Omental fat pad (tissue), 4 donors: ENCODE measurements around the gene SULT2A1. TPM values are rescaled to one million over a fixed set of nuclear protein-coding genes. Genes with fewer than 3 reads are reported as not detected.
"Not testable (repeated sequence)": the region's sequence is repeated elsewhere in the genome, so short reads cannot be mapped to it uniquely, and the experiment has no call there.

Experiments used
- ATAC-seq: fragments of 150-250 bp; one replicate; pipeline ENCODE4 v1.9.1; 2016; ENCODE audit warnings: mild to moderate bottlenecking, moderate library complexity; ENCODE audit not compliant: low FRiP score
- DNase-seq: peaks from one replicate; pipeline ENCODE4 v3.0.0-alpha.2; 2019; ENCODE audit warnings: low spot score
- total RNA-seq, 4 donors: library from RNA; depleted of rRNA; stranded (reverse); fragments of >200 nt; gene quantifications; one replicate each; pipeline ENCODE4 v1.1.0, GENCODE V29; 2016
- TF ChIP-seq, protein P1 (sequence below), 3 donors: fragments of 450-650 bp; IDR thresholded peaks; one replicate each; pipeline ENCODE4 v1.5.1; 2016 to 2017; ENCODE audit warnings: antibody characterized with exemption in 3 of 3, mild to moderate bottlenecking in 3 of 3, moderate library complexity in 2 of 3

The SULT2A1 gene
- total RNA-seq, 4 donors from 2014 or later, result not detected

DNA sequence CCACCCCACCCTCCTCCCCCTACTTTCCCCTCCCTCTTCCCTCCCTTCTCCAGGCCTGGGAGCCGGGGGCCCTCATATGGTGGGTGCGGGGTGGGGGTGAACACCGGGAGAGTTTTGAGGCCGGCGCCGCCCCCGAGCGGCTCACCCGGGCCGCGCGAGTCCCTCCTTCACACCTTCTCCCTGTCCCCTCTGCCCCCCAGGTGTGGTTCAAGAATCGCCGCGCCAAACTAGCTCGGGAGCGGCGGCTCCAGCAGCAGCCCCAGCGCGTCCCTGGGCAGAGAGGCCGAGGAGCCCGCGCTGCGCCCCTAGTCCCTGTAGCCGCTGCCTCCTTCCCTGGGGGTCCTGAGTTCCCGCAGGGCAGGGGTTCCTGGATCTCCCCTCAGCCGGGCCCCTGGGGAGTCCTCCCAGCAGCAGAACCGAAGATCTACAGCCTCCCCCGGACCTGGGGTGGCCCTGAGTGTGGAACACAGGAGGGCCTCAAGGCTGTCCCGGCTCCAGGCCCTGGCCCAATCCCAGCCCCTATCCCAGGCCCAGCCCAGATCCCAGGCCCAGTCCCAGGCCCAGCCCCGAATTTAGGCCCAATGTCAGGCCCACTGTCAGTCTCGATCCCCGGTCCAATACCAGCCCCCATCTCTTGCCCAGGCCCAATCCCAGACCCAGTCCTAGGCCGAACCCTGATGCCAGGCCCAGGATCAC lies 25.4 kb downstream of the SULT2A1 start:
- TF ChIP-seq, protein P1, sequence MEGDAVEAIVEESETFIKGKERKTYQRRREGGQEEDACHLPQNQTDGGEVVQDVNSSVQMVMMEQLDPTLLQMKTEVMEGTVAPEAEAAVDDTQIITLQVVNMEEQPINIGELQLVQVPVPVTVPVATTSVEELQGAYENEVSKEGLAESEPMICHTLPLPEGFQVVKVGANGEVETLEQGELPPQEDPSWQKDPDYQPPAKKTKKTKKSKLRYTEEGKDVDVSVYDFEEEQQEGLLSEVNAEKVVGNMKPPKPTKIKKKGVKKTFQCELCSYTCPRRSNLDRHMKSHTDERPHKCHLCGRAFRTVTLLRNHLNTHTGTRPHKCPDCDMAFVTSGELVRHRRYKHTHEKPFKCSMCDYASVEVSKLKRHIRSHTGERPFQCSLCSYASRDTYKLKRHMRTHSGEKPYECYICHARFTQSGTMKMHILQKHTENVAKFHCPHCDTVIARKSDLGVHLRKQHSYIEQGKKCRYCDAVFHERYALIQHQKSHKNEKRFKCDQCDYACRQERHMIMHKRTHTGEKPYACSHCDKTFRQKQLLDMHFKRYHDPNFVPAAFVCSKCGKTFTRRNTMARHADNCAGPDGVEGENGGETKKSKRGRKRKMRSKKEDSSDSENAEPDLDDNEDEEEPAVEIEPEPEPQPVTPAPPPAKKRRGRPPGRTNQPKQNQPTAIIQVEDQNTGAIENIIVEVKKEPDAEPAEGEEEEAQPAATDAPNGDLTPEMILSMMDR (IDR thresholded peaks at IDR 0.05), result no peak
- DNase-seq (no peak), ATAC-seq (no peak)

DNA sequence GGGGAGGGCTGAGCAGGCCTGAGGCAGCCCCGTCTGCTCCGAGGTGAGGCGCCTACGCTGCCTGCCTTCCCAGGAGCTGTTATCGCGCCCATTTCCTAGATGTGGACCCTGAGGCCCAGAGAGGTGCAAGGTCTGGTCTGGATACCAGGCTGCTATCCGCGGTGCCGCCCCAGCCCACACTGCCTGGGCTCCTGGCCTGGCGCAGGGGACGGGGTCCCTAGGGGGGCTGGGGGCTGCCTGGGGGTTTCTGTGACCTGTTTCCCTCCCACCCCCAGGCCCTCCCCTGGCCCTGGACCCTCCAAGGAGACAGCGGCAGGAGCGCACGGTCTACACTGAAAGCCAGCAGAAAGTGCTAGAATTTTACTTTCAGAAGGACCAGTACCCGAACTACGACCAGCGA lies 26.3 kb downstream of the SULT2A1 start:
- ATAC-seq, DNase-seq: not testable (repeated sequence)

DNA sequence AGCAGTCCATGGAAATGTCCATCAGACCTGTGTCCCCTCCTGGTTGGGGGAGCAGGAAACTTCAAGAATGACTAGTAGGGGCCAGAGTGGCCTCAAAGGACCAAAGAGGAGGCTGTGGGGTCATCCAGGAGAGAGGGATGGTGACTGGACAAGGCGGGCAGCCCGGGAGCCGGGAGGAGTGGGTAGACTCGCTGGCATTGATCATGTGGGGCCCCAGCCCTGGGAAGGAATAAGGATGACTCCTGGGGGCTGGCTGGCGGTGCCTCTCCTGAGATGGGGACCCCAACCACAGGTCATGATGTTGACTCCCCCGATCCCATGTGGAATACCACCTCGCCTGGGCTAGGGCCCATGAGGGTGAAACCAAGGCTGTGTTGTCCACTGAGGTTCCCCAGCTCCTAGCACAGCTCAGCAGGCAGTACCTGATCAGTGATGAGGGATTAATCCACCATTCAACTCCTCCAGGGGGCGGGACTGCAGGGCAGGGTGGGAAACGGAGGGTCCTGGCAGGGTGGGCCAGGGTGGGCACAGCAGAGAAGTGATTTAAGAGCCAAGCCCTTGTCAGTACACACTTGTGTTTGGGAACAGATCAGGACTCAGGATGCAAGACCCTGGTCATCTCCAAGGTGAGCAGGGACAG lies 27.3 kb downstream of the SULT2A1 start, which contains the start of gene TPRX2:
Gene TPRX2, plus strand, starts transcription at position 590 of the 640 bp plus-strand sequence. Its CDS starts 12 bp downstream, at position 602.
- ATAC-seq, DNase-seq: not testable (repeated sequence)

DNA sequence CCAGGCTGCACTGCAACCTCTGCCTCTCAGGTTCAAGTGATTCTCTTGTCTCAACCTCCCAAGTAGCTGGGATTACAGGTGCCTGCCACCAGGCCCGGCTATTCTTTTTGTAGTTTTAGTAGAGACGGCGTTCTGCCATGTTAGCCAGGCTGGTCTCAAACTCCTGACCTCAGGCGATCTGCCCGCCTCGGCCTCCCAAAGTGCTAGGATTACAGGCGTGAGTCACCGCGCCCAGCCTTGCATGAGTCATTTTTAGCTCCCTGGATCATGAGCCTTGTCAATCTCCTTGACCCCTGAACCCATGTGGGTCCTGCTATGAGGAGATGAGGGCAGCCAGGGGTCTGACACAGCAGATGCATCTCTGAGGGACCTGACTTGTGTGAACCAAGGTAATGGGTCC lies 27.9 kb downstream of the SULT2A1 start:
- ATAC-seq, DNase-seq: not testable (repeated sequence)

DNA sequence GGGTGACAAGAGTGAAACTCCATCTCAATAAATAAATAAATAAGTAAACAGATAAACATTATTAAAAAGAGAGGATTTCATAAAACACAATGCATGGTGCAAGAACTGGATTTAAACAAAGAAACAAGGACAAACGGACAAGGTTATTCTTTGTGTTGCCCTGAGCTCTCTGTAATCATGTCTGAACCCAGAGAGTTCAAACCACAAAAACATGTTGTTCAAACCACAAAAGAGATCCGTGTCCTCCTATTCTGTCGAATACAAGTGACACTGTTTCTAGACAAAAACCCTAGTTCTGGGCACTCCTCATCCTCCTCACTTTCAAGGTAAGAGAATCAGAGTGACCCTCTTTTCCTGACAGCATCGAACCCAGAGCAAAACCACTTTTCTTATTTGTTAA lies 31.7 kb downstream of the SULT2A1 start:
- ATAC-seq (no peak), DNase-seq (no peak)

DNA sequence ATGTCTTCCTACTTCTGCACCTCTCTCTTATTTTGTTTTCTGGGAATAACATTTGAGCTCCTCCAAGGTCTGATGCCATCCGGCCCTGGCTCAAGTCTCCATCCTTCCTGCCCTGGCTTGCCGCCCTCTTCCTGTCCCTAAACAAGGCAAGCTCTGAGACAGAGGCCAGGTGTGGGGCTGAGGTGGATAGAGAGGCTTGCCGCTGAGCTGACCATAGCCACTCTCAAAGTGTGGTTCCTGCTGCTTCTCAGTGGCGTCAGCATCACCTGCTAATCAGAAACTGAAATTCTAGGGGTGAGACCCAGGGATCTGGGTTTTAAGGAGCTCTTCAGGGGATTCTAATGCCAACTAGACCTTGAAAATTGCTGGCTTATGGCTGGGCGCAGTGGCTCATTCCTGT lies 33.1 kb downstream of the SULT2A1 start:
- ATAC-seq (no peak), DNase-seq (no peak)
- TF ChIP-seq, protein P1 (IDR thresholded peaks at IDR 0.05), result no peak

More for the DNA sequence above, 31.7 kb downstream of the SULT2A1 start:
- TF ChIP-seq, protein P1 (IDR thresholded peaks at IDR 0.05), result no peak

DNA sequence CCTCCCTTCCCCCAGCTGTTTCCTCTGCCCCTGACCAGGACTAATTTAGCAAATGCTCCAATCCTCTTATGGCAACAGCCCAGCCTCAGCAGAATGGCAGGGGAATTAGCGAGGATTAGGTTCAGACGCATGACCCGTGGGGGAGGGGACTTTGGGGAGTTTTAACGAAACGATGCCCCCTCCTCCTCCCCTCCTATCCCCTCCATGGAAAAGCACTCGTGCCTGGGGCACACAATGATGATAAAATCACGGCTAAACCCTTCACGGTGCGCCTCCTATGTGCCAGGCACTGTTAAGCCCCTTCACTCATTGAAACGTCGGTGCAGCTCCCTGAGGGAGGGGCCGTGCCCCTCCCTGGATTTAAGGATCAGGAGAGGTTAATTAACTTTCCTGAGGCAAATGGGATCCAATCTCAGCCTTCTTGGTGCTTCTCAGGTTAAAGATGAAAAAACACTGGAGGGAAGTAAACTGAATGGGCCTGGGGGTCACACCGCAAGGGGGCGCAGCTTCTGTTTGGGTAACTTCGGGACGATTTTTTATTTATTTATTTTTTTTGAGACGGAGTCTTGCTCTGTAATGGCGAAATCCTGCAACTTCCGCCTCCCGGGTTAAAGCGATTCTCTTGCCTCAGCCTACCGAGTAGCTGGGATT lies 37.2 kb downstream of the SULT2A1 start:
- ATAC-seq (no peak), DNase-seq (no peak)
- TF ChIP-seq, protein P1 (IDR thresholded peaks at IDR 0.05), result no peak

DNA sequence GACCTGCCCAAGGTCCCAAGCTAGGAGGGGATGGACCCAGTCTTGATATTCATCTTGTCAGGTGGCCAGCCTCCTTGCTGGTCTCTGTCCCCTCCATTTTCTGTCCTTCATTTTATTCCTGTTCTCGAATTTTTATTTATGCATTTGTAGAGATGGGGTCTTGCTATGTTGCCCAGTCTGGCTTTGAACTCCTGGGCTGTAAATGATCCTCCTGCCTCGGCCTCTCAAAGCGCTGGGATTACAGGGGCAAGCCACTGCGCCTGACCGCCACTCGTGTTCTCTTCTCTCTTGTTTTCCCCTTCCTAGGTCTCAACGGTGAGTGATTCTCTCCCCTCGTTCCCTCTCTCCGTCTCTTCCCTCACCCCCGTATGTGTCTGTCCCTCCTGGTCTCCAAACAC lies 37.7 kb downstream of the SULT2A1 start:
- ATAC-seq, result no peak
- no peak for DNase-seq

More for the DNA sequence above, 37.7 kb downstream of the SULT2A1 start:
- TF ChIP-seq, protein P1 (IDR thresholded peaks at IDR 0.05), result no peak
